GM18907 (cell line): ENCODE measurements around the gene VPS29.
"Not testable (repeated sequence)": the region's sequence is repeated elsewhere in the genome, so short reads cannot be mapped to it uniquely, and the experiment has no call there.

ENCODE experiments used
- ATAC-seq: cut with Tn5 transposase; IDR thresholded peaks from one replicate; pipeline ENCODE4 v1.9.1; 2021; ENCODE audit warnings: mild to moderate bottlenecking, moderate library complexity; ENCODE audit not compliant: unreplicated experiment

VPS29 gene

DNA sequence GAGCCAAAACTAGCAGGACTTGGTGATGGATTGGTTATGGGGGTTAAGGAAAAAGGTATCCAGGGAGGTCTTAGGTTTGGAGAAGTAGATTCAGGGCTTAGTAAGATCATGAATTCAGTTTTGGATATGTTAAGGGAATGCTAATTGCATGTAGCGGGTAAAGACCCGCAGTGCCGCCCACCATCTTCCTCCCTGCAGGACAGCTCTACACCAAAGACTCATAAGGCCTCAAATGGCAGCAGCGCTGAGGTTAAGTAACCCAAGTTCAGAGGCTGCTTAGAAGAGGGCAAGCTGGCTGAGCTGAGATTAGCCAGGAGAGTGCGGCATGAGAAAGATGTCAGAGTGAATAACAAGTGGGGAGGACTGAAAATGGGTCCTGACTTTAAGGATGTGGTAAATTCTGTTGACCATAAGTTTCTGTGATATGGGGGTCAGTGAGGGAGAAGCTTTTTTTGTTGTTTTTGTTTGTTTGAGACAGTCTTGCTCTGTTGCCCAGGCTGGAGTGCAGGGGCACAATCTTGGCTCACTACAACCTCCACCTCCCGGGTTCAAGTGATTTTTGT, 26.4 kb upstream of the VPS29 start:
- no peak for ATAC-seq

DNA sequence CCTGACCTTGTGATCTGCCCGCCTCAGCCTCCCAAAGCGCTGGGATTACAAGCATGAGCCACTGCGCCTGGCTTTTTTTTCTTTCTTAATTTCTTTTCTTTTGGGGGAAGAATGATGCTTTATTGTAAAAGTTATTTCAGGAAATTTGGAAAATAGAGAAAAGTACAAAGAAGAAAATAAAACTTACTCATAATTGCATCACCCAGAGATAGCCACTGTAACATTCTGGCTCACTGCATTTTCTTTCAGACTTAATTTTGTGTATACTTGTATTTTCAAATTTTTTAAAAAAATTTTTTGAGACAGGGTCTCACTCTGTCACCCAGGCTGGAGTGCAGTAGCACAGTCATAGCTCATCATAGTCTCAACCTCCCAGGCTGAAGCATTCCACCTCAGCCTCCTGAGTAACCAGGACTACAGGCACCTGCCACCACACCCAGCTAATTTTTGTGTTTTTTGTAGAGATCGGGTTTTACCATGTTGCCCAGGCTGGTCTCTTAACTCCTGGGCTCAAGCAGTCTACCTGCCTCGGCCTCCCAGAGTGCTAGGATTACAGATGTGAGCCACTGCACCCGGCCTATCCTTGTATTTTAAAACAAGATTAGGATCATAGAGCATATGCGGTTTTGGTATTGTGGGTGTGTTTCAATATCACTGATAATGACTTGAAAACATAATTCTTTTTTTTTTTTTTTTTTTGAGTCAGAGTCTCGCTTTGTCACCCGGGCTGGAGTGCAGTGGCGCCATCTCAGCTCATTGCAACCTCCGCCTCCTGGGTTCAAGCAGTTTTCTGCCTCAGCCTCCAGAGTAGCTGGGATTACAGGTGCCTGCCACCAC, 19.2 kb upstream of the VPS29 start:
- ATAC-seq: not testable (repeated sequence)

DNA sequence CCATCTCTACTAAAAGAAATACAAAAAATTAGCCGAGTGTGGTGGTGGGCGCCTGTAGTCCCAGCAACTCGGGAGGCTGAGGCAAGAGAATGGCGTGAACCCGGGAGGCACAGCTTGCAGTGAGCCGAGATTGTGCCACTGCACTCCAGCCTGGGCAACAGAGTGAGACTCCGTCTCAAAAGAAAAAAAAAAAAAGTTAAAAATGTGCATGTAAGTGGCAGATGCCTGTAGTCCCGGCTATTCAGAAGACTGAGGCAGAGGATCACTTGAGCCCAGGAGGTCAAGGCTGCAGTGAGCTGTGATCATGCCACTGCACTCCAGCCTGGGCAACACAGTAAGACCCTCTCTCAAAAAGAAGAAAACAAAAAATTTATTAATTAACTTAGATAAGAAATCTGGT, 16.1 kb upstream of the VPS29 start:
- ATAC-seq: not testable (repeated sequence)

DNA sequence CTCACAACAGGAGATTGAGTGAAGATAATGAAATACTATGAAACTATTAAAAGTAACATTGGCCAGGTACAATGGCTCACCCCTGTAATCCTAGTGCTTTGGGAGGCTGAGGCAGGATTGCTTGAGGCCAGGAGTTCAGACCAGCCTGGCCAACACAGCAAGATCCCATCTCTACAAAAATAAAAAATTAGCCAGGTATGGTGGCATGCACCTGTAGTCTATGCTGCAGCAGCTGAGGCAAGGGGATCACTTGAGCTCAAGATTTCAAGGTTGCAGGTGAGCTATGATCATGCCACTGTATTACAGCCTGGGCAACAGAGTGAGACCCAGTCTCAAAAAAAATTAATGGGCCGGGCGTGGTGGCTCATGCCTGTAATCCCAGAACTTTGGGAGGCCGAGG, 15.1 kb upstream of the VPS29 start:
- no peak for ATAC-seq

DNA sequence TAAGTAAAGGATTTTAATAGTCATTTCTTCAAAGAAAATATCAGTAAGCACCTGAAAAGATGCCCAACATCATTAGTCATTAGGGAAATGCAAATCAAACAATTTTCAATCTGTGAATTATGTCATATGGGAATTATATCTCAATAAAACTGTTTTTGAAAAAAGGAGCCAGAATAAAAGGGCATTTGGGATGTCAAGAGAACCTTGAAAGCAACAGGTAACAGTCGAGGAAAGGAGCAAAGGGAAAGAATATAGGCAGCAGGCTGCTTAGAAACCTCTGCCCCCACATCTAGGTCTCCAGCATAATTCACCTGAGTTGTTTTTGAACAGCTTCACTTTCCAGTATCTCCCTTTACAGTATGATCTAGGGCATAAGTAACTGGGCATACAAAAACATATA, 12.5 kb upstream of the VPS29 start:
- no peak for ATAC-seq

DNA sequence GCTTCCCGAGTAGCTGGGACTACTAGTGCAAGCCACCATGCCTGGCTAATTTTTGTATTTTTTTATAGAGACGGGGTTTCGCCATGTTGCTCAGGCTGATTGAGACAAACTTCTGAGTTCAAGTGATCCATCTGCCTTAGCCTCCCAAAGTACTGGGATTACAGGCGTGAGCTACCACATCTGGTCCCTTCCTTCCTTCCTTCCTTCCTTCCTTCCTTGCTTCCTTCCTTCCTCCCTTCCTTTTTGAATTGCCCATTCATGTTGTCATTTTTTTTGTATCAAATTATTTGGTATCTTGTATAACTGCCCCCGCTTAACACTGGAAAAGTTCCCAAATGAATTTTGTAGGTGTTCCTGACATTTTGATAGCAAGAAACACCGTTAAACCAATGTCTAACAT, 11.9 kb upstream of the VPS29 start:
- no peak for ATAC-seq

DNA sequence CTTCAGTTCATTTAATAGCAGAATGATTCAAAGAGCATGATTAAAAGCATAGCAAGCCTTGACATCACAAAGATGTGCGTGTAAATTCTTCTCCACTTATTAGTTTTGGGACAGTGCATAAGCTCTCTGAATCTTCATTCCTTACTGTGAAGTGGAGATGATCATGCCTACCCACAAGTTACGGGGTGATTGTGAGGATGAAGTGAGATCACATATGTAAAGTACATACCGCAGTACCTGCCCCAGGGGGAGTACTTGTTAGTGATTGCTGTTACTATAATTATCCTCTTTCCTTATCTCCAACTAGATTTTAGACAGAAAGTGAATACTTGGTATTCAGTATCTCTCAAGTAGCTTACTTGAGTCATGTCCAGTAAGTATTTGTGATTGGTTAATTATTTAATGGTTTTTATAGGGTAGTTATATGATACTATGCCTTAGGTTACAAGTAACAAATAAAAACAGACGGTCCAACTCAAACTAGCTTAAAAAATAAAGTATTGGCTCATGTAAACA, 6.2 kb upstream of the VPS29 start:
- no peak for ATAC-seq

DNA sequence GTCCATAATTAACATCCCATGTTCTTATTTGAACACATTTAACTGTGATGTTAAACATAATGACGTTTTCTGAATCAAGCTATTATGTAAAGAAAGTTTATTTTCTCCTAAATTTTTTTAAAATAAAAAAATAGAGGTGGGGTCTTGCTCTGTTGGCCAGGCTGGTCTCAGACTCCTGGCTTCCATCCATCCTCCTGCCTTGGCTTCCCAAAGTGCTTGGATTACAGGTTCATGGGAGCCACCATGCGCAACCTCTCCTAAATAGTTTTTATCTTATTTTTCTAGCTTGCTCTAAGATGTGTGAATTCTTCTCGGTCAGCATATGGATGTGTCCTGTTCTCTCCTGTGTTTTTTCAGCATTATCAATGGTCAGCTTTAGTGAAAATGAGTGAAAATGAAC, 3.4 kb upstream of the VPS29 start:
- no peak for ATAC-seq

DNA sequence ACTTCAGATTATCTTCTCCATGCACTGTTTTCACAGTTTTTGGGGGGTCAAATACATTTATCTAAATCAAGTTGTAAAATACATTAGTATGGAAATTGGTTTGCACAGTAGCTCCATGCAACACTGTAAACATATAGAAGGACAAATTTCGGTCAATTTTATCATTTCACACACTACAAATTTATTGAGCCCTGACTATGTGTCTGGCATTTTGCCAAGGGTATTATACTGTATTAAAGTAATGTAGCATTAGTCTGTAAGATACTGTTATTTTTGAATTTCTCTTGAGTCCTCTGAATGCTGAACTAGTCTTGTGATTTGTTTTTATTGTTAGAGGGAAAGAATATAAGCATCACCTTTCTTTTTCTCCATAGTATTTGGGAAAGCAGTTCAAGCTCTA, 1.5 kb upstream of the VPS29 start:
- ATAC-seq: no peak

DNA sequence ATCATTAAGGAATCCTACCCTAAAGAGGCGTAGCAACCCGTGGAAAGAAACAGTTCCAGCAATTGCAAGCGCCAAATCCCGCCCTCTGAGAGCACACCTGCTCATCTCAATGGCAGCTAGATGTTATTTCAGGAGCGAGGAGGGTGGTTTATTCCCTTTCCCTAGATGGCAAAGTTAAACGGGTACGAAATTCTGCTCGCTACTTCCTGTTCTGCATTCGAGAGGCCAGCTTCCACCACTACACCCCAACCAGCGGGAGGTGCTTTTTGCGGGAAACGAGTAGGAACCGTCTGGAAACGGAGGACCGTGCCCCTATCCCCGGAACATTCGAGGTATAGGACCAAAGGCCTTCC, 536 bp downstream of the VPS29 start:
- ATAC-seq: no peak

DNA sequence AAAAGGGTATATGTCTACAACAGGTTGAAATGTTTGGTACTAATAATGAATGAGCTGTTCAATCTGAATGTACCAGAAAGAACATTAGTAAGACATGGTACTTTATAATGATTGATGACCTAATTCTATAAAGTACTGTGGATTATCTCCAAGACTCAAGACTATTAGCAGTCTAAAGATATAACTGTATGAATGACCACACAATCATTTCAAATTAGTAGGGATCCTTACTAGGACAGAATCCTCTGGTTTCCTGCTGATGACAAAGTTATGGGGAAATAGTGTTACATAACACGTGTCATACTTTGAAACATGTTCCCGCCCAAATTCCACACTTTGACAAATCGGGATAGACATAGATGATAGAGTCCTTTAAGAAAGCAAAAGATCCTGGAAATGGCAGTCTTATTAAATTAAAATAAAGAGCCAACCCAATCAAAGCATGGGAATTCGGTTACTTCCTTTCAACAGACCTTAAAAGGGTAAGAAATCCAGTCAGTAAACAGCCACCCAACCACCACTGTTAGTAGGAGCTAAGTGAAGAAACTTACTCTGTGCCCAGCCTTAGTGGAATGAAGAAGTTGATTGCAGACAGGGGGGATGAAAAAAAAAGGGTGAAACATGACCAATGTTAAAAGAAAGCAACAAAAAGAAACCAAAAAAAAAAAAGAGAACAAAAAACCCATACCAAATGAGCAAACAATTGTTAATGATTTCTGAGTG, 2.8 kb downstream of the VPS29 start:
- ATAC-seq: no peak

DNA sequence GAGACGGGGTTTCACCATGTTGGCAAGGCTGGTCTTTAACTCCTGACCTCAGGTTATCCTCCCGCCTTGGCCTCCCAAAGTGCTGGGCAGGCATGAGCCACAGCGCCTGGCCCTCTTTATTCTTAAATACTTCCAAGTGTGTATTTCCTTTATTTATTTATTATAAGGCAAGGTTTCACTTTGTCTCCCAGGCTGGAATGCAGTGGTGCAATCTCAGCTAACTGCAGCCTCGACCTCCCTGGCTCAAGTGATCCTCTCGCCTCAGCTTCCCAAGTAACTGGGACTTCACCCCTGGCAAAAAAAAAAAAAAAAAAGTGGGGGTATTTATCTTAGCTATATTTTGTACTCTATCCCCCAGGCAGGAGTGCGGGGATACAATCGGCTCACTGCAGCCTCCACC, 26.5 kb downstream of the VPS29 start:
- ATAC-seq: no peak

DNA sequence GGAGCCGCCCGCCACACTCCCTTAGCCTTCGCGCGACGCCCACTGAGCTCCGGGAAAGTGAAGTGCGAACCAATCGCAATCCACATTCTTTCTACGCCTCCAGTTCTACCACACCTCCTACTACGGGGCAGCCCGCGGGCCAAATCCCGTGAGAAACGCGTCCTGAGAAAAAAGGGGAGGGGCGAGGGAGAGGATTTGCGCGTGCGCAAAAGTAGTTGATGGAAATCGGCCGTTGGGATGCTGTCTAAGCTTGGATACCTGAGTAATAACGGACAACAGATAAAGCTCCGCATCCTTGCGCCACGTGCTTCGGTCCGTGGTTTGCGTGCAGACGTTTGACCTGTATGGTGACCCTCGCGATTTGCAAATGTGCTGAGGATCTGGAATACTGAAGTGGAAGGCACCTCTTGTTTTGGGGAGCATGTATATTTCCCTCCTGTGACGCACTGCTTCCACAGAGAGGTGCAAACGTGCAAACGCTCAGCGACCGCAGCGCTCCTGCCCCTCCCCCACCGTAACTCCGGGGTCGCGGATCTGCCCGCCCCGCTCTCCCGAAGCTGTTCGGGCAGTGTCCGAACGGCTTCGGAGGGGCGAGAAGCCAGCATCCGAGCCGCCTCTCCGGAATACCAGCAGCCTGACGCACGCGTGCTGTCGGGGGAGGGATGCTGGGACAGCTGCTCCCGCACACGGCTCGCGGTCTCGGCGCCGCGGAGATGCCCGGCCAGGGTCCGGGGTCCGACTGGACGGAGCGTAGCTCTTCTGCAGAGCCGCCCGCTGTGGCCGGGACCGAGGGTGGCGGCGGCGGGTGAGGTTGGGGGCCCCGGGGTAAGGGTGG, 33.5 kb downstream of the VPS29 start, which contains the start of the genes FAM216A and GPN3:
FAM216A (plus strand) TSS at position 632 of the 835 bp plus-strand sequence; CDS start at position 663, 31 bp downstream.
GPN3 (minus strand) TSS at position 44 of the 835 bp plus-strand sequence. CDS start 54 bp downstream, outside the sequence.
- ATAC-seq: peak; percentile 83

DNA sequence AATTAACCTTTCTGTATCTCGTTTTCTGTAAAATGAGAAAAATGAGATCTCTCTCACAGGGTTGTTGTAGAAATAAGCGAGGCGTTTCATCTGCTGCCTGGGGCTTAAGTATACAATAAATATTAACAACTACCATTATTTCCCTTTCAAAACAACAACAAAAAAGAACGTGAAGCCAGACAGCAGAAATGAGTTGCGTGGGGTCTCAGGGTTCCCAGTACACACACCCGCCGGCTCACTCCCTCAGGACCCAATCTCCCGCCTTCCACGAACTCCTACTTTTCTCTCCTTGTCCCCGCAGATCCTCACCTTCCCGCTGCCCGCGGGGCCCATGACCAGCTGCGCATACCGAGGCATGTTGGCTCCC, 34.1 kb downstream of the VPS29 start:
- ATAC-seq: no peak

DNA sequence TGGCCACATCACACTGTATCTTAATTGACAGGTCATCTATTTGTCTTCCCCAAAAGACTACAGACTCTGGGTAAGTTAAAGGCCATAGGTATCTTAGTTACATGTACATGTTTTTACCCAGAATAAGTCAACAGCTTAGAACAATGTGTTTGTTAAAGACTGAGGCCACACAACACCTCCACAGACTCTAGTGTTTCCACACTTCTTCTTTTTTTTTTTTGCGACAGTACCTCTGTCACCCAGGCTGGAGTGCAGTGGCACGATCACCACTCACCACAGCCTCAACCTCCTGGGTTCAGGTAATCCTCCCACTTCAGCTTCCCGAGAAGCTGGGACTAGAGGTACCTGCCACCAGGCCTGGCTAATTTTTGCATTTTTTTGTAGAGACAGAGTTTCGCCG, 35.1 kb downstream of the VPS29 start:
- ATAC-seq: no peak

DNA sequence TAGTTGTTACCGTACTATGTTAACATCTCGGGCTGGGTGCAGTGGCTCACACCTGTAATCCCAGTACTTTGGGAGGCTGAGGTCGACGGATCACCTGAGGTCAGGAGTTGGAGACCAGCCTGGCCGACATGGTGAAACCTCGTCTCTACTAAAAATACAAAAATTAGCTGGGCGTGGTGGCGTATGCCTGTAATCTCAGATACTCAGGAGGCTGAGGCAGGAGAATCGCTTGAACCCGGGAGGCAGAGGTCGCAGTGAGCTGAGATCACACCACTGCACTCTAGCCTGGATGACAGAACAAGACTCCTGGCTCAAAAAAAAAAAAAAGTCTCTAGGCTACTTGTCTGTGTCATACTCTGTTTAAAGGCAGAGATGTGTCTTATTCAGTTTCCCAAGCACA, 36.1 kb downstream of the VPS29 start:
- not testable (repeated sequence) for ATAC-seq

DNA sequence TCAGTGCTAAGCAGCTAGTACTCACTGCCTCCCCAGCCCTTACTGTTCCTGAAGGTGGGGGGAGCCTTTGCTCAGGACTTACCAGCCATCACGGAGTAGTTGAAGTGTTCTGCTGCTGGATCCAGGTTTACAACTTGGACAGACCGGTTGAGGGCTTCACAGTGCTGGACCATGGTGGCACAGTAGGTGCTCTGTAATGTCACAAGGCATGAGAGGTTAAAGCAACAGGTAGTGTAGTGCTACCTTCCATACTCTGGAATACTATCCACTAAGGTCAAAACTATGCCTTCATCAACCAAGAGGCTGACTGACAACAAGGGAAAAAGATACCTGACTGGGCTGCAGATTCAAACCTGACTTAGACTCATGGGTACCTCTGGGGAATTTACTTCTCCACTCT, 36.9 kb downstream of the VPS29 start:
- no peak for ATAC-seq

DNA sequence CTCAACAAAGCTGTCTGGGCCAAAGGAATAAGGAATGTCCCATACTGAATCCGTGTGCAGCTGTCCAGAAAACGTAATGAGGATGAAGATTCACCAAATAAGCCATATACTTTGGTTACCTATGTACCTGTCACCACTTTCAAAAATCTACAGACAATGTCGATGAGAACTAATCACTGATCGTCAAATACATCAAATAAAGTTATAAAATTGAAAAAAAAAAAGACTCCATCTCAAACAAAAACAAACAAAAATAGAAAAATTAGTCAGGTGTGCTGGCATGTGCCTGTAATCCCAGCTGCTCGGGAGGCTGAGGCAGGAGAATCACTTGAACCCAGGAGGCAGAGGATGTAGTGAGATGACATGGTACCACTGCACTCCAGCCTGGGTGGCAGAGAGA, 40.7 kb downstream of the VPS29 start:
- not testable (repeated sequence) for ATAC-seq

DNA sequence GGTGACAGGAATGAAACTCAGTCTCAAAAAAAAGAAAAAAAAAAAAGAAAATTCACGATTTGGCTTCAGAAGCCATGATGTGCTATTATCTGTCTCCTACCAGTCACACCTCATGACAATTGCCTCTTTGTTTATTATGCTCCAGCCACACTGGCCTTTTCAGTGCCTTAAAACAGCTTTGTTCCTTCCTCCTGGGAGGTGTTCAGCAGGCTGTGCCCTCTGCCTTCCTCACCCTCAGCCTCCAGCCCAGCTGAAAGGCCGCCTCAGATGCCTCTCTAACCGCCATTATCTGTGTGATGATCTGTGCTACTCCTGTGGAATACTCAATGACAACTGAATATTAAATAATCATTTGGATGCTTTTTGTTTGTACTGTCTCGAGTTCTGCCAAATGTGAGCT, 43.2 kb downstream of the VPS29 start:
- ATAC-seq: no peak

DNA sequence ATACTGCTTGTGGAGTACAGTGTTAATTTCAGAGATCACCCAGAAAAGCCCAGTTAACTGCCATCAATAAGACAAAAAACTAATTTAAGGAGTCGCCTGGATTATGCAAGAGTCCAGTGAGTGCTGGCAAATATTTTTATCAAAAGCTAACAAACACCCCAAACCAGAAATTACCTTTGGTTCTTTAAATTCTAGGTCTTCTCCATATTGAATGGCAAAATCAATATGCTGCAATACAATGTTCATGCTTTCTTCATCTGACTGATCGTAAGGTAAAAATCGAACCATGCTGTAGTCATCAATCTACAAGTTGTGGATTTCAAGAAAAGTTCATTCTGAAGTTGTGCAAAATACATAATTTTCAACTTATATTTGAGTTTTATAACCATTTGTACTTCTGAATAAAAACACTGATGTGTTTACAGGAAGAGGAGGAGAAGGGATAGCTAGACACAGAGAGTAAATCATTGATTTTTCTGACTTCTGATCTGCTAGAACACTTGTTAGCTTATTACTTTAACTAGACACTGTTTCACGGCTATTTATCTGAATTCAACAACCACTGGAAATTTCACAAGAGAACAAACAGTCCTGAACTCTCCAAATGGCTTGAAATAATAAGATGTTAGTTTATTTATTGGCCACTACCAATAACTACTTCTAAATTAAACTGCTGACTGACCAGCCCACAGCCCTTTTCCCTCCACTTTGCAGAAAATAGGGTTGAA, 48.2 kb downstream of the VPS29 start:
- no peak for ATAC-seq
